ENCODE measurements around the gene CAMK1G. TPM values are rescaled to one million over a fixed set of nuclear protein-coding genes. Genes with fewer than 3 reads are reported as not detected.

Gene CAMK1G
- total and polyA plus RNA-seq, 9 of the 15 experiments (the other 6 are each of a cell fraction or from before 2014, with no cell fraction given) = not detected

- H3K27me3 ChIP-seq (ENCODE audit: control insufficient read depth in 2 of 2, insufficient read depth in 2 of 2, low read length in 2 of 2) = peaks cover 25 to 84% of the 10 kb centered on the region in 2 experiments; a peak in 4 of 5 replicates
- ChIA-PET CTCF (ENCODE audit: low intra/inter-chr PET ratio) (interaction anchor here (0.6 to 1.9 kb wide), 3 partner anchors 50 to 121 kb away, joined by 3 to 7 read pairs (median 4); no protein-coding TSS in a partner anchor), POLR2A (interaction anchor here (0.7 kb wide), 1 partner anchor 10 kb away, joined by 3 read pairs; no protein-coding TSS in a partner anchor)
- ATAC-seq (peak; percentile 58), DNase-seq (ENCODE audit: extremely low read depth in 1 of 4, low spot score in 3 of 4) (no peak), FAIRE-seq (no peak)
- no TSS peak for BruUV-seq (replicated peaks)
- H2AFZ ChIP-seq (ENCODE audit: low read depth, low read length) = no peak overlapping the region; the same call in 1 of the 2 replicates
- H3K79me2 ChIP-seq (ENCODE audit: control insufficient read depth, insufficient read depth, low read length) = no peaks in the 10 kb centered on the region
- in situ Hi-C loops (cut with MboI) = no loop called here
- H3K4me1 ChIP-seq (replicated peaks in 1 of 2; ENCODE audit: control insufficient read depth in 2 of 2, insufficient read depth in 2 of 2, low read length in 2 of 2) = peaks cover 0 to 22% of the 10 kb centered on the region in 2 experiments; a peak in 2 of 5 replicates
- intact Hi-C loops (cut with micrococcal nuclease) = loop anchor here (1.0 to 2.0 kb wide), 2 partner anchors 50 to 66 kb away; no protein-coding TSS in a partner anchor
- no peaks in the 10 kb centered on the region for H3K36me3 ChIP-seq (ENCODE audit: control insufficient read depth, insufficient read depth, low read length)
- peaks cover 3% of the 10 kb centered on the region for H3K9me1 ChIP-seq (ENCODE audit: control insufficient read depth, insufficient read depth, low read length)
- no peak overlapping the region for H3K4me3 ChIP-seq
- H3K27ac ChIP-seq (ENCODE audit: extremely low read depth, low read depth, low read length) = no peak overlapping the region
- no peaks in the 10 kb centered on the region for H3K9me3 ChIP-seq (replicated peaks; ENCODE audit: control insufficient read depth, insufficient read depth, low read depth, low read length)
- peak overlapping the region in 1 of 2 experiments; percentile 55; a peak in 2 of 4 replicates for H3K9ac ChIP-seq (ENCODE audit: insufficient read depth in 1 of 2, low read depth in 2 of 2, low read length in 2 of 2)
- TF ChIP-seq NFIC (IDR thresholded peaks at IDR 0.05) (peak; percentile 42; the same call in 1 of the 2 replicates), SPI1 (IDR thresholded peaks at IDR 0.05; ENCODE audit: borderline replicate concordance, low read depth, low read length) (peak; percentile 37; the same call in 1 of the 2 replicates), GTF2B (IDR thresholded peaks at IDR 0.05; ENCODE audit: extremely low read depth, insufficient read length) (no peak), CUX1 (CRISPR knock-in tag; IDR thresholded peaks at IDR 0.05) (no peak), MAZ (CRISPR knock-in tag; conservative IDR thresholded peaks at IDR 0.05 in 1 of 2, IDR thresholded peaks at IDR 0.05 in 1 of 2) (0 out of 4 replicates have a peak, but pooled peaks of 1 of the 2 experiments have one; percentile 28), NFYB (IDR thresholded peaks at IDR 0.05; ENCODE audit: extremely low read depth, insufficient read length) (no peak)
- H3K4me2 ChIP-seq (ENCODE audit: insufficient read depth, low read length) = no peak overlapping the region; the same call in 1 of the 2 replicates
- 20% methylated on average over 16 of the region's 16 CpGs for WGBS (ENCODE audit: insufficient coverage, low coverage, missing lambda C conversion rate)
- H4K20me1 ChIP-seq (replicated peaks; ENCODE audit: control insufficient read depth, insufficient read depth, low read length) = 0 out of 2 replicates have a peak, but pooled peaks cover 5% of the 10 kb centered on the region
These were observed 43.7 kb downstream of the CAMK1G start for GRCh38 chr1:209627027-209627731.
